Chondrocyte (in vitro differentiated cells): Measurements from ENCODE around the gene XXYLT1. TPM values are rescaled to one million over a fixed set of nuclear protein-coding genes. Genes with fewer than 3 reads are reported as not detected.

Experiments used
- DNase-seq: peaks from one replicate; pipeline ENCODE4 v3.0.0; 2021; ENCODE audit warnings: mixed read lengths, low spot score
- H3K27ac Mint-ChIP-seq: one replicate; pipeline ENCODE4 v1.8.0; 2021; ENCODE audit warnings: mild to moderate bottlenecking, moderate library complexity, mixed read lengths; ENCODE audit not compliant: unreplicated experiment
- H3K27me3 Mint-ChIP-seq: 2 replicates; pipeline ENCODE4 v1.8.0; 2021; ENCODE audit warnings: low read depth, mixed read lengths
- H3K36me3 Mint-ChIP-seq: 2 replicates; pipeline ENCODE4 v1.8.0; 2021; ENCODE audit warnings: low read depth, mixed read lengths
- H3K4me1 Mint-ChIP-seq: 2 replicates; pipeline ENCODE4 v1.8.0; 2021; ENCODE audit warnings: low read depth, mild to moderate bottlenecking, mixed read lengths
- H3K4me3 Mint-ChIP-seq: one replicate; pipeline ENCODE4 v1.8.0; 2021; ENCODE audit warnings: mild to moderate bottlenecking, moderate library complexity, mixed read lengths; ENCODE audit not compliant: unreplicated experiment
- H3K9me3 Mint-ChIP-seq: 2 replicates; pipeline ENCODE4 v1.8.0; 2021; ENCODE audit warnings: low read depth, mixed read lengths
- CTCF ChIP-seq: fragments of 200-600 bp; sonication (generic); IDR thresholded peaks from 2 replicates; pipeline ENCODE4 v1.5.0; 2021; ENCODE audit warnings: antibody characterized with exemption, mild to moderate bottlenecking, moderate library complexity
- total RNA-seq: library from RNA; stranded (reverse); gene quantifications from 3 replicates; pipeline ENCODE4 v1.2.1, GENCODE V29; 2021

Gene XXYLT1
- total RNA-seq, 1 donor from 2014 or later = 32.7 TPM

- H3K9me3 Mint-ChIP-seq = peaks cover 7% of the 10 kb centered on the region
- TF ChIP-seq CTCF = no peak
- peaks cover 12% of the 10 kb centered on the region for H3K27me3 Mint-ChIP-seq
- no peak for DNase-seq
- H3K36me3 Mint-ChIP-seq = peaks cover 1% of the 10 kb centered on the region
- no peak overlapping the region for H3K27ac Mint-ChIP-seq
- no peak overlapping the region for H3K4me3 Mint-ChIP-seq
- H3K4me1 Mint-ChIP-seq = peaks cover 9% of the 10 kb centered on the region
These were observed 245.1 kb downstream of the XXYLT1 start for GRCh38 chr3:195025884-195026200.

- peaks cover 1% of the 10 kb centered on the region for H3K36me3 Mint-ChIP-seq
- DNase-seq = no peak
- peaks cover 4% of the 10 kb centered on the region for H3K4me1 Mint-ChIP-seq
- peaks cover 12% of the 10 kb centered on the region for H3K27me3 Mint-ChIP-seq
- H3K4me3 Mint-ChIP-seq = no peak overlapping the region
- no peak overlapping the region for H3K27ac Mint-ChIP-seq
- no peak for TF ChIP-seq CTCF
- H3K9me3 Mint-ChIP-seq = peaks cover 7% of the 10 kb centered on the region
These were observed 245.7 kb downstream of the XXYLT1 start for GRCh38 chr3:195025056-195025883.

- no peak overlapping the region for H3K4me3 Mint-ChIP-seq
- H3K4me1 Mint-ChIP-seq = no peaks in the 10 kb centered on the region
- peaks cover 20% of the 10 kb centered on the region for H3K27me3 Mint-ChIP-seq
- no peak for DNase-seq
- H3K9me3 Mint-ChIP-seq = peaks cover 7% of the 10 kb centered on the region
- peaks cover 4% of the 10 kb centered on the region for H3K36me3 Mint-ChIP-seq
- no peak for TF ChIP-seq CTCF
- H3K27ac Mint-ChIP-seq = no peak overlapping the region
These were observed 247.0 kb downstream of the XXYLT1 start for GRCh38 chr3:195023989-195024388.

- DNase-seq = no peak
- TF ChIP-seq CTCF = no peak
- Mint-ChIP-seq H3K4me3 (no peak overlapping the region), H3K27me3 (peaks cover 22% of the 10 kb centered on the region), H3K27ac (no peak overlapping the region), H3K9me3 (peaks cover 7% of the 10 kb centered on the region), H3K4me1 (no peaks in the 10 kb centered on the region), H3K36me3 (peaks cover 4% of the 10 kb centered on the region)
These were observed 247.4 kb downstream of the XXYLT1 start for GRCh38 chr3:195023576-195023975.

- Mint-ChIP-seq H3K4me1 (no peaks in the 10 kb centered on the region), H3K27ac (no peak overlapping the region), H3K27me3 (peaks cover 27% of the 10 kb centered on the region), H3K9me3 (peaks cover 7% of the 10 kb centered on the region), H3K36me3 (peaks cover 4% of the 10 kb centered on the region), H3K4me3 (no peak overlapping the region)
- TF ChIP-seq CTCF = no peak
- DNase-seq = no peak
These were observed 249.3 kb downstream of the XXYLT1 start for GRCh38 chr3:195021692-195022091.
